GM23248 (cell line): ENCODE measurements around the gene CHST1.

ENCODE experiments used
- EZH2 ChIP-seq: fragments of 200-600 bp; sonication (generic); IDR thresholded peaks from 2 replicates; pipeline ENCODE4 v1.6.1; 2018; ENCODE audit warnings: antibody characterized with exemption, mild to moderate bottlenecking; ENCODE audit not compliant: insufficient read depth, poor library complexity, severe bottlenecking
- EZH2phosphoT487 ChIP-seq: fragments of 200-600 bp; sonication (generic); IDR thresholded peaks from 2 replicates; pipeline ENCODE4 v1.6.1; 2018; ENCODE audit warnings: antibody characterized with exemption, moderate library complexity, mild to moderate bottlenecking, low read depth; ENCODE audit not compliant: insufficient read depth

GRCh38 chr11:45641961-45642360, 23.5 kb downstream of the CHST1 start:
- TF ChIP-seq EZH2, result no peak
- no peak for TF ChIP-seq EZH2phosphoT487
